MCF 10A (cell line): ENCODE data around the gene PLBD2. TPM values are rescaled to one million over a fixed set of nuclear protein-coding genes. Genes with fewer than 3 reads are reported as not detected.

Experiments
- BruUV-seq: library from RNA; stranded (reverse); fragments of 400-500 nt; replicated peaks from 2 replicates; lab custom pipeline; 2021; lab: Mats Ljungman, UMichigan
- CTCF ChIA-PET: fragments of 300-600 bp; sonication (Branson Sonifier 250); formaldehyde crosslinking; extraction: SDS; loops from one replicate; lab custom pipeline; 2021; ENCODE audit warnings: antibody characterized with exemption, inconsistent platforms; lab: Yijun Ruan, JAX
- POLR2A ChIA-PET: fragments of 300-600, 350-650 bp; sonication (Branson Sonifier 250); formaldehyde crosslinking; extraction: SDS; loops from one replicate; lab custom pipeline; 2020; ENCODE audit warnings: antibody characterized with exemption, inconsistent platforms; lab: Yijun Ruan, JAX
- DNase-seq: peaks from one replicate; pipeline ENCODE4 v3.0.0-alpha.2; 2018; ENCODE audit not compliant: unreplicated experiment
- H3K27ac Mint-ChIP-seq: one replicate; pipeline ENCODE4 v1.8.0; 2022; ENCODE audit warnings: mild to moderate bottlenecking, low read depth, mixed read lengths; ENCODE audit not compliant: unreplicated experiment
- H3K27me3 Mint-ChIP-seq: one replicate; pipeline ENCODE4 v1.8.0; 2022; ENCODE audit warnings: mixed read lengths; ENCODE audit not compliant: insufficient read depth, unreplicated experiment
- H3K36me3 Mint-ChIP-seq: one replicate; pipeline ENCODE4 v1.8.0; 2022; ENCODE audit warnings: mild to moderate bottlenecking, moderate library complexity, mixed read lengths; ENCODE audit not compliant: insufficient read depth, unreplicated experiment
- H3K4me1 Mint-ChIP-seq: one replicate; pipeline ENCODE4 v1.8.0; 2022; ENCODE audit warnings: mixed read lengths; ENCODE audit not compliant: insufficient read depth, unreplicated experiment
- H3K4me3 Mint-ChIP-seq: one replicate; pipeline ENCODE4 v1.8.0; 2022; ENCODE audit warnings: mild to moderate bottlenecking, moderate library complexity, mixed read lengths; ENCODE audit not compliant: unreplicated experiment
- H3K9me3 Mint-ChIP-seq: one replicate; pipeline ENCODE4 v1.8.0; 2022; ENCODE audit warnings: mixed read lengths; ENCODE audit not compliant: unreplicated experiment
- intact Hi-C: fragments of 100-400 bp; cut with micrococcal nuclease; formaldehyde crosslinking; loops from 2 replicates; pipeline ENCODE4 v1.14.1; 2022
- total RNA-seq: library from RNA; stranded (reverse); gene quantifications from 2 replicates; pipeline ENCODE4 v1.2.3, GENCODE V29; 2022
- TF ChIP-seq, protein P1 (sequence below): fragments of 200-600 bp; IDR thresholded peaks from one replicate; pipeline ENCODE4 v1.8.0; 2022; ENCODE audit warnings: antibody characterized with exemption, mild to moderate bottlenecking; ENCODE audit not compliant: unreplicated experiment

The PLBD2 gene
- total RNA-seq, 1 experiment from 2014 or later, result 18.1 TPM

- POLR2A ChIA-PET, result no interaction called here
- no peaks in the 10 kb centered on the region for H3K27me3 Mint-ChIP-seq
Observed at GRCh38 chr12:113345318-113345717, 13.1 kb upstream of the PLBD2 start.

DNA sequence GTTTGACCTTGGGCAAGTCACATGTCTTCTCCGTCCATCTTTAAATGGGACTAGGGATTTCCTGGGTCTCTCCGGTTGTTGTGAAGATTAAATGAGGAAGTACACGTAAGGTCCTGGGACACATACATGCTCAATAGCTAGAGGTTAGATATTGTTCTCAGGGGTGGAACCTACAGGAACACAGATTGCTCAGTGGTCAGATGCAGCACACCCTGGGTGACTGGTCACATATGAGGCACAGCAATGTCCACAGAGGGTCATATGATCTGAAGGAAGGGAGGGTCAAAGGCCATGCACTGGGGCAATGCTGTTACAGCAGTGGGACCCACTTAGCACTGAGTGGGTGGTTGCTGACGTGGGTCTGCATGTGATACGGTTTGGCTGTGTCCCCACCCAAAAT lies 12.0 kb upstream of the PLBD2 start:
- H3K36me3 Mint-ChIP-seq, result no peaks in the 10 kb centered on the region
- no peaks in the 10 kb centered on the region for H3K4me1 Mint-ChIP-seq
- BruUV-seq, result no TSS peak
- TF ChIP-seq, protein P1, sequence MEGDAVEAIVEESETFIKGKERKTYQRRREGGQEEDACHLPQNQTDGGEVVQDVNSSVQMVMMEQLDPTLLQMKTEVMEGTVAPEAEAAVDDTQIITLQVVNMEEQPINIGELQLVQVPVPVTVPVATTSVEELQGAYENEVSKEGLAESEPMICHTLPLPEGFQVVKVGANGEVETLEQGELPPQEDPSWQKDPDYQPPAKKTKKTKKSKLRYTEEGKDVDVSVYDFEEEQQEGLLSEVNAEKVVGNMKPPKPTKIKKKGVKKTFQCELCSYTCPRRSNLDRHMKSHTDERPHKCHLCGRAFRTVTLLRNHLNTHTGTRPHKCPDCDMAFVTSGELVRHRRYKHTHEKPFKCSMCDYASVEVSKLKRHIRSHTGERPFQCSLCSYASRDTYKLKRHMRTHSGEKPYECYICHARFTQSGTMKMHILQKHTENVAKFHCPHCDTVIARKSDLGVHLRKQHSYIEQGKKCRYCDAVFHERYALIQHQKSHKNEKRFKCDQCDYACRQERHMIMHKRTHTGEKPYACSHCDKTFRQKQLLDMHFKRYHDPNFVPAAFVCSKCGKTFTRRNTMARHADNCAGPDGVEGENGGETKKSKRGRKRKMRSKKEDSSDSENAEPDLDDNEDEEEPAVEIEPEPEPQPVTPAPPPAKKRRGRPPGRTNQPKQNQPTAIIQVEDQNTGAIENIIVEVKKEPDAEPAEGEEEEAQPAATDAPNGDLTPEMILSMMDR, result no peak
- no peaks in the 10 kb centered on the region for H3K27me3 Mint-ChIP-seq
- DNase-seq, result no peak
- no peak overlapping the region for H3K27ac Mint-ChIP-seq
- ChIA-PET POLR2A (no interaction called here), CTCF (interaction anchor here (1.1 to 1.3 kb wide), 2 partner anchors 8 to 131 kb away, joined by 3 to 5 read pairs; no protein-coding TSS in a partner anchor)
- H3K4me3 Mint-ChIP-seq, result no peak overlapping the region
- H3K9me3 Mint-ChIP-seq, result no peaks in the 10 kb centered on the region
- intact Hi-C loops, result no loop called here

More at GRCh38 chr12:113345318-113345717, 13.1 kb upstream of the PLBD2 start:
- Mint-ChIP-seq H3K4me1 (no peaks in the 10 kb centered on the region), H3K4me3 (no peak overlapping the region), H3K27ac (no peak overlapping the region), H3K36me3 (no peaks in the 10 kb centered on the region), H3K9me3 (no peaks in the 10 kb centered on the region)
- intact Hi-C loops, result no loop called here
- TF ChIP-seq, protein P1, result no peak
- no TSS peak for BruUV-seq
- DNase-seq, result no peak
- CTCF ChIA-PET, result no interaction called here

GRCh38 chr12:113347107-113347506 lies 11.3 kb upstream of the PLBD2 start:
- no peak overlapping the region for H3K27ac Mint-ChIP-seq
- peaks cover 2% of the 10 kb centered on the region for H3K27me3 Mint-ChIP-seq
- CTCF ChIA-PET, result interaction anchor here (0.5 to 1.3 kb wide), 3 partner anchors 9 to 130 kb away, joined by 3 to 5 read pairs (median 3); no protein-coding TSS in a partner anchor
- no peak overlapping the region for H3K4me3 Mint-ChIP-seq
- POLR2A ChIA-PET, result no interaction called here
- no peaks in the 10 kb centered on the region for H3K4me1 Mint-ChIP-seq
- no peak for DNase-seq
- no peaks in the 10 kb centered on the region for H3K36me3 Mint-ChIP-seq
- TF ChIP-seq, protein P1, result no peak
- intact Hi-C loops, result no loop called here
- no TSS peak for BruUV-seq
- no peaks in the 10 kb centered on the region for H3K9me3 Mint-ChIP-seq

DNA sequence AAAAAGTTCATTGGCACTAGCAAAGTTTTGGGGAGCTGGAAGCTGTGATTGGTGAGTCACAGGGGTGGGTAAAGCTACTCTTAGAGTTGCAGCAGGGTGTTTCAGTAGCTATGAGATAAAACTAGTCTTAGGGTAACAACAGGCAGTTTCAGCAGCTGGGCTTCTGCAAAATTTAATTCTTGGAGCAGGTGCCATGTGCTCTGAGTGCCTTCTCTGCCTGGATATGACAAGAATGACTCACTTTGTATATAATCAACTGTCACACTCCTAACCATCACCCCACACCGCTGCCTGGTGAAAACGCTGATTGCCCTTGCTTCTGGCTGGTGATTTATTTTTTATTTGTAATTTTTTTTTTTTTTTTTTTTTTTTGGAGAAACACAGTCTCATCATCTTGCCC lies 10.5 kb upstream of the PLBD2 start:
- no peak for DNase-seq
- TF ChIP-seq, protein P1, result no peak
- H3K27me3 Mint-ChIP-seq, result peaks cover 10% of the 10 kb centered on the region
- POLR2A ChIA-PET, result no interaction called here
- H3K36me3 Mint-ChIP-seq, result no peaks in the 10 kb centered on the region
- no peak overlapping the region for H3K4me3 Mint-ChIP-seq
- H3K4me1 Mint-ChIP-seq, result no peaks in the 10 kb centered on the region
- no peaks in the 10 kb centered on the region for H3K9me3 Mint-ChIP-seq
- H3K27ac Mint-ChIP-seq, result no peak overlapping the region
- no TSS peak for BruUV-seq
- intact Hi-C loops, result no loop called here
- CTCF ChIA-PET, result no interaction called here
